HG03095 (cell line): ENCODE results near the gene FAM222B.
"Not testable (repeated sequence)": the region's sequence is repeated elsewhere in the genome, so short reads cannot be mapped to it uniquely, and the experiment has no call there.

Source experiments
- ATAC-seq: cut with Tn5 transposase; IDR thresholded peaks from one replicate; pipeline ENCODE4 v1.9.1; 2021; ENCODE audit warnings: moderate library complexity; ENCODE audit not compliant: unreplicated experiment

FAM222B gene

DNA sequence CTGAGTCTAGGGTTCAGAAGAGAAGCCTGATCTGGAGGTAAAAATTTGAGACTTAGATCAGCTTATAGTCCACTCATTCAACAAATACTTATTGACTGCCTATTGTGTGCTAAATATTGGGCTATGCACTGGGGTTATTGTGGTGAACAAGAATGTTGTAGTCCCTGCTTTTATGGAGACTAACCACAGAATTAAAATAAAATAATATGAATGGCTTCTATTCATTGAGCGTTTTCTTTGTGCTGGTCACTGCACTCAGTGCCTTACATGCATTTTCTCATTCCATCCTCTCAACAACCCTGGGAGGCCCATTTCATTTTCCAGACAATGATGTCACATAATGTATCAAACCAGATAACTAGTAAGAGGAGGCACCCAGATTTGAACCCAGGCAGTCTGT is 109.2 kb downstream of the FAM222B start:
- no peak for ATAC-seq

- no peak for ATAC-seq
Observed at GRCh38 chr17:28729950-28730330, 112.7 kb downstream of the FAM222B start.

DNA sequence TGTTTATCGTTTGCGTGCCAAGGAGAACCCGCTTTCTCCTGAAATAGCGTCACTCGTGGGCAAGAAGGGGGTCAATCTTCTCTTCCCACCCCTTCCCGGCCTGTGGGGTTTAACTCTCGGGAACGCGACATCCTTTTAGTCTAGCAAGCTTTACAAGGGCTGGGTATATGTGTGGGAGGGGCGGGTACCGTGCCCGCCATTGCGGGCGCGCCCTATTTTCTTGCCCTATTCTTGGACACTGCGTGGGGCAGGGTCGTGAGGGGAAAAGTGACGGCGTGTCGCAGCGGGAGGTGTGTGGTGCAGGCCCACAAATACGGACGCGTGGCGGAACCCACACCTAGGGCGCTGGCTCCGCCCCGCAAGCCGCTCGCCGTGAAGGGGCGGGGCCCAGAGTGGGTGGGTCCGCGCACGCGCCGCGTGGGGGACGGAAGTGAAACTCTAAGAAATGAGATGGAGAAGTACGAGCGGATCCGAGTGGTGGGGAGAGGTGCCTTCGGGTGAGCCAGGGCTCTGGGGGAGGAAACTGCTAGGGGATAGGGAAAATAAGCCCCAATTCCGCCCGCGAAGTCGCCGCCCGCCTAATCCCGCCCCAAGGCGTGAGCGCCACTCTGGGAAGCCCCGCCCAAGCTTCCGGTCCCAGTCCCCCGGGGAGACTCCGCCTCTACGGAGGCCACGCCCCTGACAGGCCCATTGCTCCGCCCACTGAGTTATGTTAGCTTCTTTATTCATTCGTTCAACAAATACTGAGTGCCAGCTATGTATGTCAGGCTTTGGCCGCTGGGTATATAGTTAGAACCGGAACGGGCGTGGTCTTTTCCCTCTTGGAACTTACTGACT is 114.0 kb downstream of the FAM222B start, which contains the start of gene NEK8:
NEK8 (plus strand) TSS at position 425 of the 837 bp plus-strand sequence; CDS start at position 451, 26 bp downstream.
- ATAC-seq, result peak; percentile 28

DNA sequence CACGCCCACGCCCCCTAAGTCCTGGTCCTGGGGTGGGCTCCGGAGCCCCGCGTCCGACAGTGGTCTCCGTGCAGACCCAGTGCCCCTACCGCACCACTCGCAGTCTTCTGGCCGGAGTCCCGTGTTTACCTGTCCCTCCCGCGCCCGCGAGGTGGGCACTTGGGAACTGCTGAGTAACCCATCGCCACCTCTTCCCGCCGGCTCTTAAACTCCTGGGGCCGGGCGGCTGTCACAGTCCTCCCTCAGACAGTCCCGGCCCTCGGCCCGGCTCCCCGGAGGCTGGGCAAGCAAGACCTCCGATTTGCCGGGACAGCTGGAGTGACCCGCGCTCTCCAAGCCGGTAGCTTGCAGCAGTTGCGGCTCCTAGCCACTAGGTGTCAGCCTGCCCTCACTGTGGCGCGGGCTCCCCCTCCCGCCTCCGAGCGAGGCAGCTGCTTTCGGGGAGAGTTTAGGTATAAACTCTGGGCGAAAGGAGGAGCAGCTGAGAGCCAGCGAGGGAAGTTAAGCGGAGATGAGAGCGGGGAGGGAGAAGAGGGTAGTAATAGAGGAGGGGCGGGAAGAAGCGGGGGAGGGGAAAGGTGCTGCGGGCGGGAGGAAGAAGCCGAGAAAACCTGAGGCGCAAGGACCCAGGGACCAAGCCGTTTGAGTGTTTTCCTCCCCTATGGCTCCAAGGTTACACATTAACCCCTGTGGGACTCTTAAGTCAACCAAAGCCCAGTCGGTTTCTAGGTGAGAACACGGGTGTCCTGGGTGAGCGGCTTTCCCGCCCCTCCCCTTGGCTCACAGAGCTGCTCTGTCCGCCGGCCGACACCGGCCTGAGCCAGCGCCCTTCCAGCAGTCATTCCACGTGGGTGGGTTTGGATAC is 115.7 kb downstream of the FAM222B start:
- peak; percentile 32 for ATAC-seq

GRCh38 chr17:28726226-28726626 is 116.4 kb downstream of the FAM222B start, which contains the start of gene TLCD1:
TLCD1 (minus strand) TSS chr17:28726233; CDS start chr17:28726097, 136 bp downstream.
- no peak for ATAC-seq

- no peak for ATAC-seq
Observed at GRCh38 chr17:28725660-28726225, 116.8 kb downstream of the FAM222B start.

DNA sequence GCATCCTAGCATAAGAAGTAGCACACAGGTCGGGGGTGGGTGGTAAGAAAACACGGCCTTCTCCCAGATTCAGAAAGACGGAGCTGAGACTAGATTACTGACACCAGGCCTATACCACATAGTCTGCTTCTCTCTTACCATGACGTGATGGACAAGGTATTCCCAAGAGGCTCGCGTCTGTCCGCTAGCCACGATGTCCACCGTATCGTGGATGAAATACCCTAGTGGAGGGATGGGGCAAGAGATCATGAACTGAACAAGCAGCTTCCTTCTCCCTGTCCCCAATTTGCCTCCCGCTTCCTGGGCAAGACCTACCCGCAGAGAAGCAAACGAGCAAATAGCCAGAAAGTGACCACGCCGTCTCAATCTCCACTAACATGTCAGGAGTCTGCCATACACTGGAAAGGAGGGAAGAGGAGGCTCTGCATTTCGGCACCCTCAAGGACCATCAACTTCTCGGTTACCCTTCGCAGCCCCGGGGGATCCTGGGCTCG is 117.4 kb downstream of the FAM222B start:
- ATAC-seq, result no peak

DNA sequence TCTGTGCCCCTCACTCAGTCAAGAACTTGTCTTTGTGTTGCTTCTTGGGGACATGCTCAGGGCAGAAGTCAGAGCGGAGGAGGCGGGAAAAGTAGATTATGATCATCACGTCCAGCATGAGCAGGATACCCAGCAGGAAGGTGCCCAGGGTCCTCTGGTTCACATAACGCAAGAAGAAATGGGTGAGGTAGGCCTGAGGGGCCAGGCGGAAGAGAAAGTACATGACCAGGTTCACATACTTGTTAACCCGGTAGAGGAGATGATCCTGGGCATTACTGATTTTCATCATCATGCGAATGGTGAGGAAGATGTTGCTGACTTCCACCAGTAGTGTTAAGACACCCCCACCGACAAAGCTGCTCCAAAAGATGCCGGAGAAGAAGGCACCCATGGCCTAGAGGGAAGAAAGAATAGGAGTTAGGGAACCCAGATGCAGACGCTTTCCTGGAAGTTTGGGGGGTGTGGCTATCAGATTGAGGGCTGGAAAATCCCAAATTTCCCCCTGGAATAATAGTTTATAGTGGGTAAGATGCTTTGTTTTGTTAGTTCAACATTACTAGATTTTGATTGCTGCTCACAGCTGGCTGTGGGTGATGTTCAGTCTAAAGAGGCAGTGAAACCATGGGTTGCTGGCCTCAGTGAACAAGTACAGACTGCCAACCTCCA is 118.0 kb downstream of the FAM222B start:
- no peak for ATAC-seq

GRCh38 chr17:28723836-28724499 is 118.6 kb downstream of the FAM222B start:
- not testable (repeated sequence) for ATAC-seq

DNA sequence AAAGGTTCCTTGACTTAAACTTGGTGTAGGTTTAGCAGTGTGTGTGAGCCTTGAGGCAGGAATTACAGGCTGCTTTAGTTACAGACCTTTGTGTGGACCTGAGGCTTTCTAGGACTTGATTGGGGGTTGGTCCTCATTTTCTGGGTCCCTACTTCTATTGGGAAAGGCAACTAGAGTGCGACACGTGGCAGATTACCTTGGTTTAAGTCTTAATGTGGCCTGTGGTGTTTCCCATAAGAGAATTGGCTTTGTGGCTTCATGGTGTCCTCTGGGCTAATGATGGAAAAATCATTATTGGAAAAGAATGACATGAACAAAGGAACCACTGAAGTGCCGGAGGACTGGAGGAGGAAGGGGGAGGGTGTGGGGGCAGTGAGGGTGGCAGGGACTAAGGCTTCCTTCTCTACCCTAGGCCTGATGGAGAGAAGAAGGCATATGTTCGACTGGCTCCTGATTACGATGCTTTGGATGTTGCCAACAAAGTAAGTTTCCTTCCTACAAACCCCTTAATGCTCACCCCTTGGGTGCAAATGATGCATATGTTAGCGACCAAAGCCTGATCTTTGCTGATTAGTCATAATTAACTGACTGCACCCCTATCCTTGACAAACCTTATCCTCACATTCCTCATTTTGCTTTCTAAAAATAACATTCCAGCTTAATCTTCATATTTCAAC is 119.3 kb downstream of the FAM222B start:
- no peak for ATAC-seq

DNA sequence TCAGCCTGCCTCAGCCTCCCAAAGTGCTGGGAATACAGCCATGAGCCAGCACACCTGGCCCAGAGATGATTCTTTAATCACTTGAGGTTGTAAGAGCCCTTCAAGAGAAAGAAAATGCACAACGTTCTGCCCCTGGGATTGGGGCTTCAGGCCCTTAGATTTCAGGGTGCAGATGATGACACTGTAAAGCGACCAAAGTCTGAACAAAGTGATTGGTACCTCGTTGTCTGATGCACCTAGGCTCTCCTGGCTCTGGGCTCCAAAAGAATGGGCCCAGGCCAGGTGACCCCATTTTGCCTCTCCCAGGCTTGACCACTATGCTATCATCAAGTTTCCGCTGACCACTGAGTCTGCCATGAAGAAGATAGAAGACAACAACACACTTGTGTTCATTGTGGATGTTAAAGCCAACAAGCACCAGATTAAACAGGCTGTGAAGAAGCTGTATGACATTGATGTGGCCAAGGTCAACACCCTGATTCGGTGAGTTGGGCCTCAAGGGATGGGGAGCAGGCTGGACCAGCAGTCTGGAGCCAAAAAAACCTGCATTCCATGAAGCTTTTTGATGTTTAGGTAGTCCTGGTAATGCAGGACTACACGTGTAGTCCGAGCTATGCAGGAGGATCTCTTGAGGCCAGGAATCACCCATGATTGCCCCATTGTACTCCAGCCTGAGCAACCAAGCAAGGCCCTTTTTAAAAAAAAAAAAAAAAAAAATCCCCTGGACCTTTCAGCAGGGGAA is 120.0 kb downstream of the FAM222B start:
- ATAC-seq, result no peak

GRCh38 chr17:28720997-28721329 is 121.6 kb downstream of the FAM222B start:
- ATAC-seq, result not testable (repeated sequence)

- ATAC-seq, result no peak
Observed at GRCh38 chr17:28720247-28720996, 122.2 kb downstream of the FAM222B start.

GRCh38 chr17:28719021-28719433 is 123.6 kb downstream of the FAM222B start:
- no peak for ATAC-seq

GRCh38 chr17:28718333-28719020 is 124.1 kb downstream of the FAM222B start:
- no peak for ATAC-seq

DNA sequence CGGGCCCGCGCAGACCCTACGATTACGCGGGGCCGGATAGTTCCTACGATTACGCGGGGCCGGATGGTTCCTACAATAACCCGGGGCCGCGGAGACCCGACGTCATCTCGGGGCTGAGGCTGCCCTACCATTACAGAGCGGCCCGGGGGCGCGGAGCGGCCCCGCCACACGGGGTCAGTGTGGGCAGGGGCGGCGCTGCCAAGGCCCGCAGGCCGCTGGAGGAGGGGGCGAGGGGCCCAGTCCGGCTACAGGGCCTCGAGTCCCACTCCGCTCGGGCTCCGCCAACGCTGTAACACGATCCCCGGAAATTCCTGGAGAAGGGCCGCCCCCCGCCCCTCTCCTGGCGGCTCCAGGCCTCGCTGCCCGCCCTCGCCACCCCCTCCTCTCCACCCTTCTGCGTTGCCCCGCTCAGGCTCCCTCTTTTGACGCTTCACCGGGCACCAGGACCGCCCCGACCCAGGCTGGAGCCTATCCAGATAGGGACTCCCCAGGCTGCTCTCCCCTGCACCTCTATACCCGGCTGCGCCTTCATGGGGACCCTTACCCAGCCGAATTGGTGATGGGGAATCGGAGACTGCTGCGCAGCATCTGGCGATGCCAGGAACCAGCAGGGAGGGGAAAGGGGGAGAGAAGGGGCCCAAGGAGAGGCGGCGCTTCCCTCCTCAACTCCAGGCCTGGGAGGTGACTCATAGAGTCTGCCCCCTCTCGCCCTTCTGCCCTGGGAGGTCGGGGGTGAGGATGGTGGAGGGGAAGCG is 124.8 kb downstream of the FAM222B start, which contains the start of gene RAB34:
RAB34 (minus strand) TSS at position 291 of the 755 bp plus-strand sequence. CDS start 602 bp downstream, outside the sequence.
- ATAC-seq, result no peak
